ENCODE results near the gene FBXO33.

The FBXO33 gene

DNA sequence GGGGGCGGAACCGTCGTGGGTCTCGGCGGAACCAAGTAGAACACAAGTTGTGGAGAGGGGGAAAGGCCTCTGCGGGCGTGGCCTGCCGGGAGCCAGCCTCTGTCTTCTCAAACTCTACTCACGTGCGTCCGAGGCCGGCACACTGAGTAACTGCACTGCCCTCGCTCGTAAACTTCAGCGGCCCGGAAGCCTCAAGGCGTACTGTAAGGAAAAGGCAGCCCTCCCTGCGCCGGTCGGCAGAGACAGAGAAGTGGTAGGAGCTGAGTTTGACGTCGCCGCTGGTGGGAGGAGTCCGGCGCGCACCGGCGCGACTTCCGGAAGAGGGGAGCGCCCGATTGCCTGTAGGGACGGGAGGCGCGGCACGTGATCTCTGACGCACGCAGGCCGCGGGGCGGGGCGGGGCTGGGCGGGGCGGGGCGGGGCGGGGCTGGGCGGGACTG lies at the start of gene FBXO33:
FBXO33 (minus strand) TSS at position 255 of the 440 bp plus-strand sequence. CDS start 271 bp downstream, outside the sequence.
- Histone ChIP-seq H3K36me3 (ENCODE audit: control insufficient read depth in 5 of 5, insufficient read depth in 5 of 5, low read length in 5 of 5) (no peaks in the 10 kb centered on the region), H3K9me3 (ENCODE audit: control insufficient read depth in 5 of 5, low read length in 5 of 5) (no peaks in the 10 kb centered on the region), H3K4me1 (ENCODE audit: control insufficient read depth in 5 of 5, insufficient read depth in 5 of 5, low read length in 5 of 5) (peaks cover 3 to 41% (median 38%) of the 10 kb centered on the region in 5 donors), H3K4me3 (ENCODE audit: low read depth in 1 of 5, low read length in 5 of 5) (peak within 1 kb of the TSS; percentile 85 to 99 (median 94)), H3K9ac (ENCODE audit: low read length in 5 of 5) (peak within 1 kb of the TSS; percentile 68 to 98 (median 96)), H3K27ac (ENCODE audit: low read depth, low read length) (peak within 1 kb of the TSS; percentile 96), H3K27me3 (ENCODE audit: control insufficient read depth in 5 of 5, insufficient read depth in 4 of 5, low read length in 5 of 5) (no peaks in the 10 kb centered on the region)

GRCh38 chr14:39474416-39474911 lies 42.2 kb upstream of the FBXO33 start:
- H3K36me3 ChIP-seq (ENCODE audit: control insufficient read depth in 5 of 5, insufficient read depth in 5 of 5, low read length in 5 of 5) = no peaks in the 10 kb centered on the region
- H3K4me3 ChIP-seq (ENCODE audit: low read depth in 1 of 5, low read length in 5 of 5) = no peak overlapping the region
- H3K27me3 ChIP-seq (ENCODE audit: control insufficient read depth in 5 of 5, insufficient read depth in 4 of 5, low read length in 5 of 5) = no peaks in the 10 kb centered on the region
- H3K9me3 ChIP-seq (ENCODE audit: control insufficient read depth in 5 of 5, low read length in 5 of 5) = peaks cover 0 to 4% (median 0%) of the 10 kb centered on the region in 5 donors
- H3K9ac ChIP-seq (ENCODE audit: low read length in 5 of 5) = no peak overlapping the region
- no peaks in the 10 kb centered on the region for H3K4me1 ChIP-seq (ENCODE audit: control insufficient read depth in 5 of 5, insufficient read depth in 5 of 5, low read length in 5 of 5)
- H3K27ac ChIP-seq (ENCODE audit: low read depth, low read length) = no peak overlapping the region

- H3K27ac ChIP-seq (ENCODE audit: low read depth, low read length) = no peak overlapping the region
- no peaks in the 10 kb centered on the region for H3K27me3 ChIP-seq (ENCODE audit: control insufficient read depth in 5 of 5, insufficient read depth in 4 of 5, low read length in 5 of 5)
- no peak overlapping the region for H3K4me3 ChIP-seq (ENCODE audit: low read depth in 1 of 5, low read length in 5 of 5)
- H3K36me3 ChIP-seq (ENCODE audit: control insufficient read depth in 5 of 5, insufficient read depth in 5 of 5, low read length in 5 of 5) = no peaks in the 10 kb centered on the region
- no peak overlapping the region for H3K9ac ChIP-seq (ENCODE audit: low read length in 5 of 5)
- H3K4me1 ChIP-seq (ENCODE audit: control insufficient read depth in 5 of 5, insufficient read depth in 5 of 5, low read length in 5 of 5) = no peaks in the 10 kb centered on the region
- peaks cover 0 to 1% (median 0%) of the 10 kb centered on the region in 5 donors for H3K9me3 ChIP-seq (ENCODE audit: control insufficient read depth in 5 of 5, low read length in 5 of 5)
Observed at GRCh38 chr14:39472078-39472477, 39.8 kb upstream of the FBXO33 start.

DNA sequence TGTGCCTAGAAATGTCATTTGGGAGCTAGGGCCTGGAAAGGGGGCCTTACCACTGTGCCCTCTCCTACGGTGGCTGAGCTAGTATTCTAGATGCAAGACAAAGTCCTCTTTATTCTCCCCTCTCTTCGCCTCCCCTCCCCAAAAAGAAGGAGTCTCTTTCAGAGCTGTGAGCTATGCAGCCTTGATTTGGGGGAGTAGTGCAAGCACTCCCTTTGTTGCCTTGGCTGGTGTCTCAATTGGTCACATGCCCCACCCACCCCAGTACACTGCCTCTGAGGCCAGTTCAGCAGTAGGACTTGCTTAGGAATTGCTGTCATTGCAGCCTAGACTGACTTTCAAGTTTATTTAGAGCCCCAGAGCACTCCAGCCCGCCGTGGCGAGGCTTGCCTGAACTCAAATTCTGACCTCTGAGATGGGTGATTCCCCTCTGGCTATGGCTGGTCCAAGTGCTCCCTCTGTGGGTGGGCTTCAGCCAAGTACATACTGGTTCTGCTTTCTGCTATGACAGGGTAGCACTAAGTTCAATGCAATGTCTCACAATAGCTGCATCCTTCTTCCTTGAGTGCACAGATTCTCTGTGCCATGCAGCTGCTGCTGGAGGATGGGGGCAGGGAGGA lies 37.0 kb upstream of the FBXO33 start:
- no peak overlapping the region for H3K27ac ChIP-seq (ENCODE audit: low read depth, low read length)
- no peak overlapping the region for H3K9ac ChIP-seq (ENCODE audit: low read length in 5 of 5)

GRCh38 chr14:39467889-39468524 lies 35.8 kb upstream of the FBXO33 start:
- Histone ChIP-seq H3K27ac (ENCODE audit: low read depth, low read length) (no peak overlapping the region), H3K36me3 (ENCODE audit: control insufficient read depth in 5 of 5, insufficient read depth in 5 of 5, low read length in 5 of 5) (no peaks in the 10 kb centered on the region), H3K4me1 (ENCODE audit: control insufficient read depth in 5 of 5, insufficient read depth in 5 of 5, low read length in 5 of 5) (no peaks in the 10 kb centered on the region), H3K4me3 (ENCODE audit: low read depth in 1 of 5, low read length in 5 of 5) (no peak overlapping the region), H3K9ac (ENCODE audit: low read length in 5 of 5) (no peak overlapping the region), H3K27me3 (ENCODE audit: control insufficient read depth in 5 of 5, insufficient read depth in 4 of 5, low read length in 5 of 5) (no peaks in the 10 kb centered on the region), H3K9me3 (ENCODE audit: control insufficient read depth in 5 of 5, low read length in 5 of 5) (peaks cover 0 to 2% (median 0%) of the 10 kb centered on the region in 5 donors)

More for the DNA sequence above, 37.0 kb upstream of the FBXO33 start:
- H3K9me3 ChIP-seq (ENCODE audit: control insufficient read depth in 5 of 5, low read length in 5 of 5) = peaks cover 0 to 2% (median 0%) of the 10 kb centered on the region in 5 donors
- H3K4me1 ChIP-seq (ENCODE audit: control insufficient read depth in 5 of 5, insufficient read depth in 5 of 5, low read length in 5 of 5) = no peaks in the 10 kb centered on the region
- H3K36me3 ChIP-seq (ENCODE audit: control insufficient read depth in 5 of 5, insufficient read depth in 5 of 5, low read length in 5 of 5) = no peaks in the 10 kb centered on the region
- H3K27me3 ChIP-seq (ENCODE audit: control insufficient read depth in 5 of 5, insufficient read depth in 4 of 5, low read length in 5 of 5) = no peaks in the 10 kb centered on the region
- no peak overlapping the region for H3K4me3 ChIP-seq (ENCODE audit: low read depth in 1 of 5, low read length in 5 of 5)

- no peaks in the 10 kb centered on the region for H3K27me3 ChIP-seq (ENCODE audit: control insufficient read depth in 5 of 5, insufficient read depth in 4 of 5, low read length in 5 of 5)
- H3K36me3 ChIP-seq (ENCODE audit: control insufficient read depth in 5 of 5, insufficient read depth in 5 of 5, low read length in 5 of 5) = no peaks in the 10 kb centered on the region
- H3K27ac ChIP-seq (ENCODE audit: low read depth, low read length) = no peak overlapping the region
- H3K9me3 ChIP-seq (ENCODE audit: control insufficient read depth in 5 of 5, low read length in 5 of 5) = no peaks in the 10 kb centered on the region
- H3K9ac ChIP-seq (ENCODE audit: low read length in 5 of 5) = no peak overlapping the region
- H3K4me1 ChIP-seq (ENCODE audit: control insufficient read depth in 5 of 5, insufficient read depth in 5 of 5, low read length in 5 of 5) = peaks cover 0 to 7% (median 0%) of the 10 kb centered on the region in 5 donors
- no peak overlapping the region for H3K4me3 ChIP-seq (ENCODE audit: low read depth in 1 of 5, low read length in 5 of 5)
Observed at GRCh38 chr14:39459795-39460478, 27.7 kb upstream of the FBXO33 start.

- Histone ChIP-seq H3K4me1 (ENCODE audit: control insufficient read depth in 5 of 5, insufficient read depth in 5 of 5, low read length in 5 of 5) (peaks cover 0 to 7% (median 0%) of the 10 kb centered on the region in 5 donors), H3K27me3 (ENCODE audit: control insufficient read depth in 5 of 5, insufficient read depth in 4 of 5, low read length in 5 of 5) (no peaks in the 10 kb centered on the region), H3K9me3 (ENCODE audit: control insufficient read depth in 5 of 5, low read length in 5 of 5) (no peaks in the 10 kb centered on the region), H3K9ac (ENCODE audit: low read length in 5 of 5) (no peak overlapping the region), H3K27ac (ENCODE audit: low read depth, low read length) (no peak overlapping the region), H3K4me3 (ENCODE audit: low read depth in 1 of 5, low read length in 5 of 5) (no peak overlapping the region), H3K36me3 (ENCODE audit: control insufficient read depth in 5 of 5, insufficient read depth in 5 of 5, low read length in 5 of 5) (no peaks in the 10 kb centered on the region)
Observed at GRCh38 chr14:39456702-39457250, 24.5 kb upstream of the FBXO33 start.

DNA sequence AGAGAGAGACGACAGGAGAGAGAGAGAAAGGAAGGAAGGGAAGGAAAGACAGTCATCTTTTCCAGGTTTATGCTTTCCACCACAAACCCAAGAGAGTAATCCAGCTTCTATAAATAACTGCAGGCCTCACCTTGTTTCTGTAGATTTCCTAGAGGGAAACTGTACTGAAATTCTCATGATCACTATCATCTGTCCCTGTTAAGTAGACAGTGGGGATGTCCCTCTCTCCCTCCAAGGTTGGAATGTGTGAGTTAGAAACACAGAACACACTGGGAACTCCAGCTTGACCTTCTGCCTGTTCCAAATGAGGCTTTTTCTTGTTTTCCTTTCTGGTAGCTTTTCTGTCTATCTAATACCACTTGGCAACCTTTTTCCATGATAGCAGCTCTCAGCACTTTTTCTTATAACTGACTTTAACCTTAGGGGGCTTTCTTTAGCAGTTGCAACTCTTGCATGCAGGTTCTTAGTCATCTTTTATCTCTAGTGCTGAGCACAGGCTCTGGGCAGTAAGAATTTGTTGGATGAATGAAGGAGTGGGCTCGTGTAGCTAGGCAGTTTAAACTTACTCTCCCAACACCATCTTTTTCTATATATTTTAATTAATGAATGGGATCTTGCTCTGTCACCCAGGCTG lies 22.8 kb upstream of the FBXO33 start:
- H3K4me3 ChIP-seq (ENCODE audit: low read depth in 1 of 5, low read length in 5 of 5) = no peak overlapping the region
- H3K27me3 ChIP-seq (ENCODE audit: control insufficient read depth in 5 of 5, insufficient read depth in 4 of 5, low read length in 5 of 5) = no peaks in the 10 kb centered on the region
- no peak overlapping the region for H3K9ac ChIP-seq (ENCODE audit: low read length in 5 of 5)
- peaks cover 0 to 2% (median 0%) of the 10 kb centered on the region in 5 donors for H3K4me1 ChIP-seq (ENCODE audit: control insufficient read depth in 5 of 5, insufficient read depth in 5 of 5, low read length in 5 of 5)
- no peak overlapping the region for H3K27ac ChIP-seq (ENCODE audit: low read depth, low read length)
- H3K36me3 ChIP-seq (ENCODE audit: control insufficient read depth in 5 of 5, insufficient read depth in 5 of 5, low read length in 5 of 5) = no peaks in the 10 kb centered on the region
- no peaks in the 10 kb centered on the region for H3K9me3 ChIP-seq (ENCODE audit: control insufficient read depth in 5 of 5, low read length in 5 of 5)

DNA sequence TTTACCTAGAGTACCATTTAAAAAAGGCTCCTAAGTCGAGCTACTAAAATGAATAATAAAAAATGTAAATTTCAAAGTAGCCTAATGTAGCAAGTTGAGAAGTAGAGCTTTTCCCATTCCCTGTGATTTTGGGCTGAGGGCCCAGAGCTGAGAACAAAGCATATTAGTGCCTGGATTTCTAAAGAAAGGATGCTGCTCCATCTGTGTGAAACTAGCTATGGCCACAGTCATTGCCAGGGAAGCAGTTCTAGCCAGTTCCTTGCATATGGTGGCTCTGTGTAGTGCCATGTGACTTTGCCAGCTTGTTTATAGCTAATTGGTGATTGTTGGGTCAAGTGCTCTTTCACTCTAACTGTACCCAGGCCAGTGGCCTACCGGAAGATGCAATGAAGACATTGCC lies 20.4 kb upstream of the FBXO33 start:
- Histone ChIP-seq H3K4me3 (ENCODE audit: low read depth in 1 of 5, low read length in 5 of 5) (no peak overlapping the region), H3K27ac (ENCODE audit: low read depth, low read length) (no peak overlapping the region), H3K36me3 (ENCODE audit: control insufficient read depth in 5 of 5, insufficient read depth in 5 of 5, low read length in 5 of 5) (no peaks in the 10 kb centered on the region), H3K9me3 (ENCODE audit: control insufficient read depth in 5 of 5, low read length in 5 of 5) (no peaks in the 10 kb centered on the region), H3K27me3 (ENCODE audit: control insufficient read depth in 5 of 5, insufficient read depth in 4 of 5, low read length in 5 of 5) (no peaks in the 10 kb centered on the region), H3K9ac (ENCODE audit: low read length in 5 of 5) (no peak overlapping the region), H3K4me1 (ENCODE audit: control insufficient read depth in 5 of 5, insufficient read depth in 5 of 5, low read length in 5 of 5) (no peaks in the 10 kb centered on the region)
